ENCODE measurements around the gene TUBB4B.

The TUBB4B gene

GRCh38 chr9:137225699-137226331, 15.3 kb upstream of the TUBB4B start:
- DNase-seq (ENCODE audit: insufficient read length, low spot score) = no peak
- FAIRE-seq = no peak
- no peak for TF ChIP-seq POLR2A (IDR thresholded peaks at IDR 0.05; ENCODE audit: low read depth, low read length)

GRCh38 chr9:137226338-137227053, 14.6 kb upstream of the TUBB4B start:
- TF ChIP-seq POLR2A (IDR thresholded peaks at IDR 0.05; ENCODE audit: low read depth, low read length) = no peak
- peak; percentile 91 for FAIRE-seq
- DNase-seq (ENCODE audit: insufficient read length, low spot score) = peak; percentile 99

GRCh38 chr9:137227054-137227852, 13.8 kb upstream of the TUBB4B start, which contains the start of gene RNF224:
Gene RNF224, plus strand, starts transcription at chr9:137227502. Its CDS starts 834 bp downstream, at chr9:137228336.
- FAIRE-seq (peak; percentile 80), DNase-seq (ENCODE audit: insufficient read length, low spot score) (peak; percentile 98)
- no peak for TF ChIP-seq POLR2A (IDR thresholded peaks at IDR 0.05; ENCODE audit: low read depth, low read length)

GRCh38 chr9:137227853-137228505, 13.1 kb upstream of the TUBB4B start:
- TF ChIP-seq POLR2A (IDR thresholded peaks at IDR 0.05; ENCODE audit: low read depth, low read length) = no peak
- no peak for DNase-seq (ENCODE audit: insufficient read length, low spot score)
- FAIRE-seq = no peak

GRCh38 chr9:137228506-137228967, 12.6 kb upstream of the TUBB4B start:
- no peak for FAIRE-seq
- no peak for TF ChIP-seq POLR2A (IDR thresholded peaks at IDR 0.05; ENCODE audit: low read depth, low read length)
- DNase-seq (ENCODE audit: insufficient read length, low spot score) = no peak

GRCh38 chr9:137228968-137229896, 11.9 kb upstream of the TUBB4B start:
- FAIRE-seq = no peak
- DNase-seq (ENCODE audit: insufficient read length, low spot score) = no peak
- TF ChIP-seq POLR2A (IDR thresholded peaks at IDR 0.05; ENCODE audit: low read depth, low read length) = 0 out of 2 replicates have a peak, but pooled peaks have one; percentile 15

GRCh38 chr9:137229903-137230704, 11.0 kb upstream of the TUBB4B start:
- FAIRE-seq (no peak), DNase-seq (ENCODE audit: insufficient read length, low spot score) (peak; percentile 69)
- TF ChIP-seq POLR2A (IDR thresholded peaks at IDR 0.05; ENCODE audit: low read depth, low read length) = no peak

GRCh38 chr9:137230705-137231371, 10.2 kb upstream of the TUBB4B start, which contains the start of gene SLC34A3:
Gene SLC34A3, plus strand, starts transcription at chr9:137230901. Its CDS starts 802 bp downstream, at chr9:137231703.
- FAIRE-seq (no peak), DNase-seq (ENCODE audit: insufficient read length, low spot score) (no peak)
- no peak for TF ChIP-seq POLR2A (IDR thresholded peaks at IDR 0.05; ENCODE audit: low read depth, low read length)

GRCh38 chr9:137231372-137232039, 9.6 kb upstream of the TUBB4B start:
- DNase-seq (ENCODE audit: insufficient read length, low spot score) (no peak), FAIRE-seq (no peak)
- no peak for TF ChIP-seq POLR2A (IDR thresholded peaks at IDR 0.05; ENCODE audit: low read depth, low read length)

GRCh38 chr9:137232101-137232500, 9.0 kb upstream of the TUBB4B start:
- DNase-seq (ENCODE audit: insufficient read length, low spot score) (no peak), FAIRE-seq (no peak)
- no peak for TF ChIP-seq POLR2A (IDR thresholded peaks at IDR 0.05; ENCODE audit: low read depth, low read length)

GRCh38 chr9:137232510-137232909, 8.6 kb upstream of the TUBB4B start:
- DNase-seq (ENCODE audit: insufficient read length, low spot score) (no peak), FAIRE-seq (no peak)
- no peak for TF ChIP-seq POLR2A (IDR thresholded peaks at IDR 0.05; ENCODE audit: low read depth, low read length)

Measured in H54 (cell line).